GM12865 (cell line): ENCODE results near the gene NRAP.

Source experiments
- DNase-seq: peaks from one replicate; pipeline ENCODE4 v3.0.0; 2010; ENCODE audit warnings: low read depth
- H3K4me3 ChIP-seq: 2 replicates; pipeline ENCODE4 v1.5.1; 2011; ENCODE audit warnings: mild to moderate bottlenecking, low read depth, low read length, control low read depth
- TF ChIP-seq, protein P1 (sequence below): IDR thresholded peaks from 2 replicates; pipeline ENCODE4 v1.5.1; 2011; ENCODE audit warnings: low read length, control low read depth, low read depth, inconsistent platforms; ENCODE audit not compliant: insufficient read depth; ENCODE audit errors: missing control alignments

The NRAP gene

DNA sequence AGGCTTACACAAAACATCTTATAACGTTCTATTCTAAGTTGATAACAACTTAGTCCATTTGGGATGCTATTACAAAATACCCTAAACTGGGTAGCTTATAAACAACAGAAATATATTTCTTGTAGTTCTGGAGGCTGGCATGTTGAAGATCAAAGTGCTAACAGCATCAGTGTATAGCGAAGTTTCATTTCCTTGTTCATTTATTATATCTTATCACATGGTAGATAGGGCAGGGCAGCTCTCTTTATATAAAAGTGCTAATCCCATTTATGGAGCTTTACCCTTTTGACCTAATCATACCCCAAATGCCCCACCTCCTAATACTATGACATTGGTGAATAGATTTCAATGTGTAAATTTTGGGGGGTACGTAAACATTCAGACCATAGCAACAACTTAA lies 22.2 kb upstream of the NRAP start:
- no peak for DNase-seq
- no peak overlapping the region for H3K4me3 ChIP-seq

DNA sequence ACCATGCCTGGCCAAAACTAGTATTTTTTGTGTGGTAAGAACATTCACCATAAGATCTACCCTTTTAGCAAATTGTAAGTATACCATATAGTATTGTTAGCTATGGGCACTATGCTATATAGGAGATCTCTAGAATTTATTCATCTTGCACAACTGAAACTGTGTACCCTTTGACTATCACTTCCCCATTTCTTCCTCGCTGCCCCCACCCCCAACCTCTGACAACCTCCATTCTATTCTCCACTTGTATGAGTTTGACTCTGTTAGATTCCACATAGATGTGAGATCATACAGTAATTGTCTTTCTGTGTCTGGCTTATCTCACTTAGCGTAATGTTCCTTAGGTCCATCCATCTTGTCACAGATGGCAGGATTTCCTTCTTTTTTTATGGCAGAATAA lies 19.5 kb upstream of the NRAP start:
- no peak overlapping the region for H3K4me3 ChIP-seq
- TF ChIP-seq, protein P1, sequence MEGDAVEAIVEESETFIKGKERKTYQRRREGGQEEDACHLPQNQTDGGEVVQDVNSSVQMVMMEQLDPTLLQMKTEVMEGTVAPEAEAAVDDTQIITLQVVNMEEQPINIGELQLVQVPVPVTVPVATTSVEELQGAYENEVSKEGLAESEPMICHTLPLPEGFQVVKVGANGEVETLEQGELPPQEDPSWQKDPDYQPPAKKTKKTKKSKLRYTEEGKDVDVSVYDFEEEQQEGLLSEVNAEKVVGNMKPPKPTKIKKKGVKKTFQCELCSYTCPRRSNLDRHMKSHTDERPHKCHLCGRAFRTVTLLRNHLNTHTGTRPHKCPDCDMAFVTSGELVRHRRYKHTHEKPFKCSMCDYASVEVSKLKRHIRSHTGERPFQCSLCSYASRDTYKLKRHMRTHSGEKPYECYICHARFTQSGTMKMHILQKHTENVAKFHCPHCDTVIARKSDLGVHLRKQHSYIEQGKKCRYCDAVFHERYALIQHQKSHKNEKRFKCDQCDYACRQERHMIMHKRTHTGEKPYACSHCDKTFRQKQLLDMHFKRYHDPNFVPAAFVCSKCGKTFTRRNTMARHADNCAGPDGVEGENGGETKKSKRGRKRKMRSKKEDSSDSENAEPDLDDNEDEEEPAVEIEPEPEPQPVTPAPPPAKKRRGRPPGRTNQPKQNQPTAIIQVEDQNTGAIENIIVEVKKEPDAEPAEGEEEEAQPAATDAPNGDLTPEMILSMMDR: no peak
- peak; percentile 26 for DNase-seq

More for the DNA sequence above, 22.2 kb upstream of the NRAP start:
- TF ChIP-seq, protein P1: no peak

DNA sequence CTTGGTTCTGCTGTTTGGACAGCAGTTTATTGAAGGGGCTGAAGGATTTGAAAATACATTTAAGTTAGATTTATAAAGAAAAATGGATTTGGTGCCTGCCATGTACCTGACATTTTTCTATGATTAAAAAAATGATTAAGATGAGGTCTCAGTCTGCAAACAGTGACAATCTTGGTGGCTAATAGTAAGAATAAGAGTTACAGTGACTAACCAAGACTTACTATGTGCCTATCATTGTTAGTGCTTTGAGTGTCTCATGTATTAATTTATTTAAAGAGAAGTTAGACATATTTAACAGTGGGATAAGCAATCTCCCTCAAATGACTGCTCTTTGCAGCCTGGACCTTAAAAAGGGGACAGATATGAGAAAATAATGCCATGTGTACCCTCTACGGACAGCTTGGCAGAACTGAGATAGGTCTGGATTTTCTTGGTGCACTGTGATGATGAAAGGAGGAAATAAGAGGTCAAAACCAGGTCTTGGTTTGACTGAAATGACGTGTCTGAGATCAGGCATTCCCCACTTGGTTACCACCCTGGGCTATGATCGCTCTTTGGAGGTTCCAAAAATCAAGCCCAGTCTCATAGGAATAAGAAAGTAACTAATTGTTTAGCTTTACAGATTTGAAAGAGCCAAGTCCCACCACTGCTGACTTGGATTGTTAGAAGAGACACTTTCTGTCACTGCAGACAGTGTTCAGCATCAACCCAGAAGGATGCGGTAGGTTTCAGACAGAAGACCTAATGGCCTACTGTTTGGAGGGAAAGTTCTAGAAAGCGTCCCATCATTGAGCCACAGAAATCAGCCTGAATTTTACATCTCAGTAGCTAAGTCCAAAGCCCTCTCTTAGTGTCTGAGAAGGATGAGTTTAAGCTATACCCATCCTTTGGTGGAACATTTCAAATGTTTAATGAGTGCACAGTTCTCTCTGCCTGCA lies 18.0 kb upstream of the NRAP start:
- TF ChIP-seq, protein P1: no peak
- peak overlapping the region; percentile 87 for H3K4me3 ChIP-seq
- peak; percentile 88 for DNase-seq

DNA sequence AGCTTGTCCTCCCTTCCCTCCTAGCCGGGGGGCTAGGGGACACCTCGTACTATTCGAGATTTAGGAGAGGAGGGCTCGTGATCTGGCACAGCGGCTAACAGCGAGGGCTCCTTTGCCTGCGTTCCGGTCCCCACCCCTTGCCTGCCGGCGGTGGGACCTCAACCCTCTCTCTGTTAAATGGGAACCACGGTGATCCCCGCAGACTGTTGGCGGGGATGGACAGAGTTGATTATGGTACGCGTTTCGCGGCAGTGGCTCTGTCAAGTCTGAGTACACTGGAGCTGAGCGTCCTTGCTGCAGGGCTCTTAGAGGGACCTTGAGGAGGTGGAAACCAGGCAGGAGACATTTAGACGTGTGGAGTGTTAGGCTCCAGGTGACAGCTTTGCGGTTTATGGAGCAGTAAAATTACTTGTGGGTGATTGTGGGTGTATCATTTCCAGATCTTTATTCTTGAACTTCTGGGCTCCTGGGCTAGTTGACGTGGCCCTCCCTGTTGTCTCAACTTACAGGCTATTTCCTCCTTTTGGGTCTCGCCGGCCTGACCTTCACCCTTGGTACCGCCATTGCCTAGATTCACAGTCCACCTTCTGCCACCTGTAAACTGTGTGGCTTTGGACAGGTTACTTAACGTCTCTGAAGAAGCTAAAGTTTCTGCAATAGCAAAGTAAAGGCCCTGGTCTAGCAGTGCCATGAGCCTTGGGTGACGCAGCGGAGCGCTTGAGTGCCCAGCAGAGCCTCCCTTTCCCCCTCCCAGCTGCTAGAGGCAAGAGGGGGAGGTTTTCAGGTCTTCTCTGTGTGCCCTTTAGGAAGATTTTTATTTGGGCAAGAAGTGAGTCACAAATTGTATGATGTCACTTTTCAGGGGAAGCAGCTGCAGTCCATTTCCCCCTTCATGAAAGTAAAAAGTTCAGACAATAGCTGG lies 16.6 kb upstream of the NRAP start:
- DNase-seq: peak; percentile 74
- TF ChIP-seq, protein P1: no peak
- peak overlapping the region; percentile 87 for H3K4me3 ChIP-seq

DNA sequence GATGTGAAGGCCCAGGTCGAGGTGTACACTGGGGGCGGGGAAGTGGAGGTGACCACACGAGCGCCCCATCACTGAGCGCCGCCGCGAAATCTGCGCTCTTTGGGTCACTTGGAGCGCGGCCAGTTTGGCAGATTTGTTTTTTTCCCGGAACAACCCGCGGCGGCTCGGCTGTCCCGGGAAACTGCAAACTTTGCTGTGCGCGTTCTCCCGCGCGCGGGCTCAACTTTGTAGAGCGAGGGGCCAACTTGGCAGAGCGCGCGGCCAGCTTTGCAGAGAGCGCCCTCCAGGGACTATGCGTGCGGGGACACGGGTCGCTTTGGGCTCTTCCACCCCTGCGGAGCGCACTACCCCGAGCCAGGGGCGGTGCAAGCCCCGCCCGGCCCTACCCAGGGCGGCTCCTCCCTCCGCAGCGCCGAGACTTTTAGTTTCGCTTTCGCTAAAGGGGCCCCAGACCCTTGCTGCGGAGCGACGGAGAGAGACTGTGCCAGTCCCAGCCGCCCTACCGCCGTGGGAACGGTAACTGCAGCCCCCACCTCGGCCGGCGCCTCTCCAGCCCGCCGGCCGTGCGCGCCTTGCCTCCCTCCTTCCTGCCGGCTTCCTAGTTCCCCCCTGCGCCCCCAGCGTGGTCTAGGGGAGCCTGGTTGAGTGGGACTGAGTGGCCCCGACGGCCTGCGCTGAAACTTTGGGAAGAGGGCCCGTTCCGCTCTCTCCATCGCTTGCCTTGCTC lies 15.8 kb upstream of the NRAP start, which contains the start of gene CASP7:
Gene CASP7 (plus strand): TSS at position 450 of the 727 bp plus-strand sequence. CDS start 17,582 bp downstream, outside the sequence.
- peak; percentile 92 for DNase-seq
- TF ChIP-seq, protein P1: peak; percentile 25
- H3K4me3 ChIP-seq: peak within 1 kb of the TSS; percentile 87

DNA sequence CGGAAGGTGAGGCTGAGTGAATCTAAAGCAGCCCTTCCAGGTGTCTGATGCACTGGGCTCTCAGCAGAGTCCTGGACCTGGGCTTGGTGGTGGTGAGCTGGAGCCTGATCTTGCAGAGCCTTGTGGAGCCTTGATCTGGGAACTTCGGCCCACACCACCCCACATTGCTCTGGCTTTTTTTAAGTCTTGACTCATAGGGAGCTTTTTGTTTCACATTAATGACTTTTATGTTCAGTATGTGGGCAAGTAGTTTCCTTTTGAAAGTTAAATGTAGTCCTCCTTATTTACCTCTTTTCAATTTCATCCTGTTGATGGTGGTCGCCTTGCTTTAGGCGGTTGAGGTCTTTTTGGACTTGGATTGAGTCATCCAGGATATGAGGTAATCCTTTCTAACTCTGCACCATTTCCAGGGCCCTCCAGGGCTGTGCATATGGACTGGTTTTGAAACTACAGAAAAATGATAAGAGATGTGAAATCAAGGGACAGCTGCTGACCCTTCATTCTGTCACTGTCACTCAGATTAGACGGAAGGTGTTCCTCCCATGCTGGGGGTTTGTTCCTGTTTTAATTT lies 2.9 kb upstream of the NRAP start:
- peak; percentile 76 for DNase-seq
- TF ChIP-seq, protein P1: no peak
- H3K4me3 ChIP-seq: no peak overlapping the region
